WTC11 (cell line): Measurements from ENCODE around the gene KAT6B. TPM values are rescaled to one million over a fixed set of nuclear protein-coding genes. Genes with fewer than 3 reads are reported as not detected.

Source experiments
- ATAC-seq: fragments of 200-7000 bp; cut with Tn5 transposase; 2 replicates; pipeline ENCODE4 v1.10.0; 2021; ENCODE audit warnings: mild to moderate bottlenecking, moderate library complexity
- CTCF ChIA-PET: fragments of 300-600 bp; sonication (Branson Sonifier 250); formaldehyde crosslinking; loops from one replicate; lab custom pipeline; 2021; ENCODE audit warnings: antibody characterized with exemption; lab: Charles Lee
- POLR2A ChIA-PET: fragments of 350-600 bp; sonication (Branson Sonifier 250); formaldehyde crosslinking; loops from one replicate; lab custom pipeline; 2021; ENCODE audit warnings: antibody characterized with exemption; lab: Charles Lee
- DNase-seq: peaks from one replicate; pipeline ENCODE4 v3.0.0; 2021; ENCODE audit warnings: low spot score
- H3K27ac Mint-ChIP-seq: 2 replicates; pipeline ENCODE4 v1.8.0; 2021; ENCODE audit warnings: mixed read lengths
- H3K27me3 Mint-ChIP-seq: 2 replicates; pipeline ENCODE4 v1.8.0; 2021; ENCODE audit warnings: low read depth, mild to moderate bottlenecking, moderate library complexity, mixed read lengths
- H3K36me3 Mint-ChIP-seq: 2 replicates; pipeline ENCODE4 v1.8.0; 2021; ENCODE audit warnings: mixed read lengths
- H3K4me1 Mint-ChIP-seq: 2 replicates; pipeline ENCODE4 v1.8.0; 2022; ENCODE audit warnings: mixed read lengths
- H3K4me3 Mint-ChIP-seq: 2 replicates; pipeline ENCODE4 v1.8.0; 2021; ENCODE audit warnings: mild to moderate bottlenecking, moderate library complexity, mixed read lengths
- H3K9me3 Mint-ChIP-seq: 2 replicates; pipeline ENCODE4 v1.8.0; 2021; ENCODE audit warnings: mixed read lengths
- AFF4 ChIP-seq: sonication (generic); formaldehyde crosslinking; IDR thresholded peaks from 2 replicates; pipeline ENCODE4 v1.8.1; 2023; ENCODE audit warnings: mild to moderate bottlenecking, missing genetic modification reagents, borderline replicate concordance
- E2F4 ChIP-seq: sonication (generic); formaldehyde crosslinking; IDR thresholded peaks from 2 replicates; pipeline ENCODE4 v1.8.1; 2022; ENCODE audit warnings: low read depth, mild to moderate bottlenecking, moderate library complexity, missing genetic modification reagents, borderline replicate concordance
- ELF4 ChIP-seq: sonication (generic); formaldehyde crosslinking; IDR thresholded peaks from 2 replicates; pipeline ENCODE4 v1.8.1; 2022; ENCODE audit warnings: low read depth, mild to moderate bottlenecking, moderate library complexity, missing genetic modification reagents
- EMX1 ChIP-seq: fragments of 250-450 bp; sonication (Bioruptor Pico); IDR thresholded peaks from 2 replicates; pipeline ENCODE4 v1.8.0; 2021; ENCODE audit warnings: mild to moderate bottlenecking
- FOXK1 ChIP-seq: sonication (generic); formaldehyde crosslinking; IDR thresholded peaks from 2 replicates; pipeline ENCODE4 v1.8.0; 2022; ENCODE audit warnings: mild to moderate bottlenecking, moderate library complexity, missing genetic modification reagents
- GRHL2 ChIP-seq: fragments of 250-450 bp; sonication (Bioruptor Pico); IDR thresholded peaks from 2 replicates; pipeline ENCODE4 v1.8.0; 2022; ENCODE audit warnings: mild to moderate bottlenecking, moderate library complexity; ENCODE audit not compliant: insufficient replicate concordance, severe bottlenecking
- MXD4 ChIP-seq: fragments of 250-450 bp; sonication (Bioruptor Pico); IDR thresholded peaks from 2 replicates; pipeline ENCODE4 v1.8.0; 2021; ENCODE audit warnings: mild to moderate bottlenecking, moderate library complexity, borderline replicate concordance
- NFE2L1 ChIP-seq: sonication (generic); formaldehyde crosslinking; IDR thresholded peaks from 2 replicates; pipeline ENCODE4 v1.8.1; 2023; ENCODE audit warnings: missing genetic modification reagents
- SMAD4 ChIP-seq: sonication (generic); formaldehyde crosslinking; IDR thresholded peaks from 2 replicates; pipeline ENCODE4 v1.8.0; 2022; ENCODE audit warnings: mild to moderate bottlenecking, missing genetic modification reagents
- USF2 ChIP-seq: sonication (generic); formaldehyde crosslinking; IDR thresholded peaks from 2 replicates; pipeline ENCODE4 v1.8.1; 2023; ENCODE audit warnings: mild to moderate bottlenecking, missing genetic modification reagents, moderate library complexity
- ZBTB21 ChIP-seq: sonication (generic); formaldehyde crosslinking; IDR thresholded peaks from 2 replicates; pipeline ENCODE4 v1.8.1; 2023; ENCODE audit warnings: mild to moderate bottlenecking, missing genetic modification reagents, borderline replicate concordance
- ZNF138 ChIP-seq: sonication (generic); formaldehyde crosslinking; conservative IDR thresholded peaks from 2 replicates; pipeline ENCODE4 v1.8.1; 2022; ENCODE audit warnings: mild to moderate bottlenecking, moderate library complexity, missing genetic modification reagents
- ZSCAN18 ChIP-seq: fragments of 250-450 bp; sonication (Bioruptor Pico); IDR thresholded peaks from 2 replicates; pipeline ENCODE4 v2.1.2; 2022; ENCODE audit warnings: mild to moderate bottlenecking, moderate library complexity
- total RNA-seq: library from RNA; stranded (reverse); gene quantifications from 3 replicates; pipeline ENCODE4 v1.2.3, GENCODE V29; 2021
- TF ChIP-seq, protein P1 (sequence below): sonication (generic); formaldehyde crosslinking; IDR thresholded peaks from 2 replicates; pipeline ENCODE4 v1.8.0; 2022; ENCODE audit warnings: mild to moderate bottlenecking, missing genetic modification reagents
- TF ChIP-seq, protein P2 (sequence below): fragments of 250-450 bp; sonication (Bioruptor Pico); IDR thresholded peaks from 2 replicates; pipeline ENCODE4 v1.9.0; 2021; ENCODE audit warnings: mild to moderate bottlenecking
- TF ChIP-seq, protein P3 (sequence below): sonication (generic); formaldehyde crosslinking; IDR thresholded peaks from 2 replicates; pipeline ENCODE4 v1.8.1; 2023; ENCODE audit warnings: mild to moderate bottlenecking, missing genetic modification reagents

KAT6B gene
- total RNA-seq, 1 experiment from 2014 or later: 18.5 TPM

DNA sequence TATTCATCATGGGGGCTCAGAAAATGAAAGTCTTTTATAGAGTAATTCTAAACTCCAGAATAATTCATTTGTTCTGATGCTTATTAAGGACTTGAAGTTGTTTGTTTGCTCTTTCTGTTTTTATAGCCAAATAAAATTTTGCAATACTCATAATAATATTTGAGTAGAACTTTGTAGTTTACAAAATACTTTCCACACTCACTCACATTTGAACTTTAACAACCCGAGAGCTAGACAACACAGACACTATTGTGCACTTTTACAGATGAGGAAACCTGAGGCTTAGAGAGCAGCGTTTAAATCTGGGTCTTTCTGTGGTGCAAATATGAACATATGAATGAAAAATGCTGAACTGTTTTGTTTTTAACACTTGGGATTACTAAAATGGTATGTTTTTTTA, 126.8 kb downstream of the KAT6B start:
- H3K36me3 Mint-ChIP-seq: no peaks in the 10 kb centered on the region
- TF ChIP-seq USF2 (CRISPR knock-in tag) (no peak), FOXK1 (CRISPR knock-in tag) (no peak), E2F4 (CRISPR knock-in tag) (no peak), ZNF138 (CRISPR knock-in tag) (no peak), ELF4 (no peak), ZBTB21 (CRISPR knock-in tag) (no peak), ZSCAN18 (CRISPR knock-in tag) (no peak), SMAD4 (no peak), MXD4 (no peak), GRHL2 (CRISPR knock-in tag) (no peak), EMX1 (CRISPR knock-in tag) (no peak), NFE2L1 (no peak), AFF4 (CRISPR knock-in tag) (no peak)
- TF ChIP-seq, protein P1, sequence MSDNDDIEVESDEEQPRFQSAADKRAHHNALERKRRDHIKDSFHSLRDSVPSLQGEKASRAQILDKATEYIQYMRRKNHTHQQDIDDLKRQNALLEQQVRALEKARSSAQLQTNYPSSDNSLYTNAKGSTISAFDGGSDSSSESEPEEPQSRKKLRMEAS: no peak
- TF ChIP-seq, protein P2, sequence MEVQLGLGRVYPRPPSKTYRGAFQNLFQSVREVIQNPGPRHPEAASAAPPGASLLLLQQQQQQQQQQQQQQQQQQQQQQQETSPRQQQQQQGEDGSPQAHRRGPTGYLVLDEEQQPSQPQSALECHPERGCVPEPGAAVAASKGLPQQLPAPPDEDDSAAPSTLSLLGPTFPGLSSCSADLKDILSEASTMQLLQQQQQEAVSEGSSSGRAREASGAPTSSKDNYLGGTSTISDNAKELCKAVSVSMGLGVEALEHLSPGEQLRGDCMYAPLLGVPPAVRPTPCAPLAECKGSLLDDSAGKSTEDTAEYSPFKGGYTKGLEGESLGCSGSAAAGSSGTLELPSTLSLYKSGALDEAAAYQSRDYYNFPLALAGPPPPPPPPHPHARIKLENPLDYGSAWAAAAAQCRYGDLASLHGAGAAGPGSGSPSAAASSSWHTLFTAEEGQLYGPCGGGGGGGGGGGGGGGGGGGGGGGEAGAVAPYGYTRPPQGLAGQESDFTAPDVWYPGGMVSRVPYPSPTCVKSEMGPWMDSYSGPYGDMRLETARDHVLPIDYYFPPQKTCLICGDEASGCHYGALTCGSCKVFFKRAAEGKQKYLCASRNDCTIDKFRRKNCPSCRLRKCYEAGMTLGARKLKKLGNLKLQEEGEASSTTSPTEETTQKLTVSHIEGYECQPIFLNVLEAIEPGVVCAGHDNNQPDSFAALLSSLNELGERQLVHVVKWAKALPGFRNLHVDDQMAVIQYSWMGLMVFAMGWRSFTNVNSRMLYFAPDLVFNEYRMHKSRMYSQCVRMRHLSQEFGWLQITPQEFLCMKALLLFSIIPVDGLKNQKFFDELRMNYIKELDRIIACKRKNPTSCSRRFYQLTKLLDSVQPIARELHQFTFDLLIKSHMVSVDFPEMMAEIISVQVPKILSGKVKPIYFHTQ (CRISPR knock-in tag): no peak
- TF ChIP-seq, protein P3, sequence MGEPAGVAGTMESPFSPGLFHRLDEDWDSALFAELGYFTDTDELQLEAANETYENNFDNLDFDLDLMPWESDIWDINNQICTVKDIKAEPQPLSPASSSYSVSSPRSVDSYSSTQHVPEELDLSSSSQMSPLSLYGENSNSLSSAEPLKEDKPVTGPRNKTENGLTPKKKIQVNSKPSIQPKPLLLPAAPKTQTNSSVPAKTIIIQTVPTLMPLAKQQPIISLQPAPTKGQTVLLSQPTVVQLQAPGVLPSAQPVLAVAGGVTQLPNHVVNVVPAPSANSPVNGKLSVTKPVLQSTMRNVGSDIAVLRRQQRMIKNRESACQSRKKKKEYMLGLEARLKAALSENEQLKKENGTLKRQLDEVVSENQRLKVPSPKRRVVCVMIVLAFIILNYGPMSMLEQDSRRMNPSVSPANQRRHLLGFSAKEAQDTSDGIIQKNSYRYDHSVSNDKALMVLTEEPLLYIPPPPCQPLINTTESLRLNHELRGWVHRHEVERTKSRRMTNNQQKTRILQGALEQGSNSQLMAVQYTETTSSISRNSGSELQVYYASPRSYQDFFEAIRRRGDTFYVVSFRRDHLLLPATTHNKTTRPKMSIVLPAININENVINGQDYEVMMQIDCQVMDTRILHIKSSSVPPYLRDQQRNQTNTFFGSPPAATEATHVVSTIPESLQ (CRISPR knock-in tag): no peak
- DNase-seq (no peak), ATAC-seq (no peak)
- no peaks in the 10 kb centered on the region for H3K27me3 Mint-ChIP-seq
- H3K4me1 Mint-ChIP-seq: peaks cover 16% of the 10 kb centered on the region
- no peak overlapping the region for H3K4me3 Mint-ChIP-seq
- ChIA-PET CTCF (no interaction called here), POLR2A (no interaction called here)
- no peak overlapping the region for H3K27ac Mint-ChIP-seq
- H3K9me3 Mint-ChIP-seq: no peaks in the 10 kb centered on the region
